GM23338 (cell line): Measurements from ENCODE around the gene ABL1. TPM values are rescaled to one million over a fixed set of nuclear protein-coding genes. Genes with fewer than 3 reads are reported as not detected.

Source experiments
- ATAC-seq: fragments of 200-7000 bp; cut with Tn5 transposase; 3 replicates; pipeline ENCODE4 v1.9.1; 2020
- DNase-seq: peaks from one replicate; pipeline ENCODE4 v3.0.0-alpha.2; 2015; ENCODE audit warnings: low spot score
- H2AFZ ChIP-seq: fragments of 200-600 bp; sonication (generic); 2 replicates; pipeline ENCODE4 v1.8.0; 2016; ENCODE audit warnings: antibody characterized with exemption, mild to moderate bottlenecking, moderate library complexity
- H3F3A ChIP-seq: fragments of 200-600 bp; sonication (generic); replicated peaks from 2 replicates; pipeline ENCODE4 v1.8.0; 2017; ENCODE audit warnings: antibody characterized with exemption, mixed run types, low read depth
- H3K27ac ChIP-seq: fragments of 200-600 bp; sonication (generic); 2 replicates; pipeline ENCODE4 v1.6.1; 2016; ENCODE audit warnings: low read depth
- H3K27me3 ChIP-seq: fragments of 200-600 bp; sonication (generic); 2 replicates; pipeline ENCODE4 v1.8.0; 2016; ENCODE audit warnings: mild to moderate bottlenecking, mixed run types, moderate library complexity; ENCODE audit not compliant: insufficient read depth
- H3K36me3 ChIP-seq: fragments of 200-600 bp; sonication (generic); 2 replicates; pipeline ENCODE4 v1.8.0; 2016; ENCODE audit warnings: mild to moderate bottlenecking; ENCODE audit not compliant: insufficient read depth
- H3K4me1 ChIP-seq: fragments of 200-600 bp; sonication (generic); 2 replicates; pipeline ENCODE4 v1.8.0; 2016; ENCODE audit warnings: mild to moderate bottlenecking, moderate library complexity; ENCODE audit not compliant: insufficient read depth
- H3K4me2 ChIP-seq: fragments of 200-600 bp; sonication (generic); 2 replicates; pipeline ENCODE4 v1.7.1; 2017; ENCODE audit warnings: mixed run types
- H3K4me3 ChIP-seq: fragments of 200-600 bp; sonication (generic); 2 replicates; pipeline ENCODE4 v1.6.1; 2016; ENCODE audit warnings: mixed run types
- H3K79me2 ChIP-seq: fragments of 200-600 bp; sonication (generic); replicated peaks from 2 replicates; pipeline ENCODE4 v1.8.0; 2017; ENCODE audit warnings: mild to moderate bottlenecking; ENCODE audit not compliant: insufficient read depth
- H3K9me2 ChIP-seq: fragments of 200-600 bp; sonication (generic); 2 replicates; pipeline ENCODE4 v1.8.0; 2017; ENCODE audit not compliant: insufficient read depth
- H4K20me1 ChIP-seq: fragments of 200-600 bp; sonication (generic); replicated peaks from 2 replicates; pipeline ENCODE4 v1.8.0; 2017; ENCODE audit warnings: mild to moderate bottlenecking; ENCODE audit not compliant: insufficient read depth
- H3K27ac Mint-ChIP-seq: 2 replicates; pipeline ENCODE4 v1.8.0; 2020; ENCODE audit warnings: inconsistent platforms, mild to moderate bottlenecking, moderate library complexity, mixed read lengths
- H3K27me3 Mint-ChIP-seq: 3 replicates; pipeline ENCODE4 v1.8.0; 2022; ENCODE audit warnings: low read depth, mild to moderate bottlenecking, moderate library complexity, mixed read lengths, inconsistent platforms; ENCODE audit not compliant: insufficient read depth, poor library complexity
- H3K36me3 Mint-ChIP-seq: 3 replicates; pipeline ENCODE4 v1.8.0; 2021; ENCODE audit warnings: low read depth, mild to moderate bottlenecking, inconsistent platforms, moderate library complexity, mixed read lengths
- H3K4me1 Mint-ChIP-seq: 3 replicates; pipeline ENCODE4 v1.8.0; 2020; ENCODE audit warnings: mild to moderate bottlenecking, inconsistent platforms, mixed read lengths
- H3K4me3 Mint-ChIP-seq: 3 replicates; pipeline ENCODE4 v1.8.0; 2021; ENCODE audit warnings: moderate library complexity, mild to moderate bottlenecking, inconsistent platforms, mixed read lengths
- H3K9me3 Mint-ChIP-seq: 3 replicates; pipeline ENCODE4 v1.8.0; 2020; ENCODE audit warnings: moderate library complexity, mild to moderate bottlenecking, inconsistent platforms, mixed read lengths
- CREB1 ChIP-seq: fragments of 250-450 bp; sonication (Bioruptor Pico); IDR thresholded peaks from 2 replicates; pipeline ENCODE4 v1.5.0; 2020; ENCODE audit warnings: low read depth, mild to moderate bottlenecking, moderate library complexity
- EZH2 ChIP-seq: fragments of 200-600 bp; sonication (generic); IDR thresholded peaks from one replicate; pipeline ENCODE4 v1.8.0; 2017; ENCODE audit warnings: antibody characterized with exemption, mild to moderate bottlenecking, low read depth; ENCODE audit not compliant: unreplicated experiment
- NANOG ChIP-seq: IDR thresholded peaks from 2 replicates; pipeline ENCODE4 v1.6.1; 2016; ENCODE audit warnings: antibody characterized with exemption, borderline replicate concordance
- POLR2AphosphoS5 ChIP-seq: IDR thresholded peaks from 2 replicates; pipeline ENCODE4 v1.6.1; 2016; ENCODE audit warnings: antibody characterized with exemption, low read depth
- STAT1 ChIP-seq: IDR thresholded peaks from one replicate; pipeline ENCODE4 v1.6.1; 2016; ENCODE audit warnings: antibody characterized with exemption; ENCODE audit not compliant: unreplicated experiment
- ZNF331 ChIP-seq: fragments of 250-450 bp; sonication (Bioruptor Pico); IDR thresholded peaks from 2 replicates; pipeline ENCODE4 v1.5.0; 2020; ENCODE audit warnings: low read depth, mild to moderate bottlenecking, moderate library complexity
- polyA plus RNA-seq: library from polyadenylated mRNA; unstranded; fragments of >200 nt; fragmentation: Nextera tagmentation; extraction: Ambion mirVana; gene quantifications from 2 replicates; pipeline ENCODE4 v1.2.1, GENCODE V29; 2016
- total RNA-seq: library from RNA; depleted of rRNA; stranded (reverse); fragments of >200 nt; shearing (Covaris generic); gene quantifications from 2 replicates; pipeline ENCODE4 v1.2.3, GENCODE V29; 2014
- TF ChIP-seq, protein P1 (sequence below): IDR thresholded peaks from one replicate; pipeline ENCODE4 v1.6.1; 2018; ENCODE audit warnings: antibody characterized with exemption; ENCODE audit not compliant: unreplicated experiment
- TF ChIP-seq, protein P2 (sequence below): fragments of 250-450 bp; sonication (Bioruptor Pico); IDR thresholded peaks from 2 replicates; pipeline ENCODE4 v1.5.0; 2020; ENCODE audit warnings: mild to moderate bottlenecking, moderate library complexity

ABL1 gene
- total and polyA plus RNA-seq, 2 experiments from 2014 or later: 20.7 to 85.1 TPM

DNA sequence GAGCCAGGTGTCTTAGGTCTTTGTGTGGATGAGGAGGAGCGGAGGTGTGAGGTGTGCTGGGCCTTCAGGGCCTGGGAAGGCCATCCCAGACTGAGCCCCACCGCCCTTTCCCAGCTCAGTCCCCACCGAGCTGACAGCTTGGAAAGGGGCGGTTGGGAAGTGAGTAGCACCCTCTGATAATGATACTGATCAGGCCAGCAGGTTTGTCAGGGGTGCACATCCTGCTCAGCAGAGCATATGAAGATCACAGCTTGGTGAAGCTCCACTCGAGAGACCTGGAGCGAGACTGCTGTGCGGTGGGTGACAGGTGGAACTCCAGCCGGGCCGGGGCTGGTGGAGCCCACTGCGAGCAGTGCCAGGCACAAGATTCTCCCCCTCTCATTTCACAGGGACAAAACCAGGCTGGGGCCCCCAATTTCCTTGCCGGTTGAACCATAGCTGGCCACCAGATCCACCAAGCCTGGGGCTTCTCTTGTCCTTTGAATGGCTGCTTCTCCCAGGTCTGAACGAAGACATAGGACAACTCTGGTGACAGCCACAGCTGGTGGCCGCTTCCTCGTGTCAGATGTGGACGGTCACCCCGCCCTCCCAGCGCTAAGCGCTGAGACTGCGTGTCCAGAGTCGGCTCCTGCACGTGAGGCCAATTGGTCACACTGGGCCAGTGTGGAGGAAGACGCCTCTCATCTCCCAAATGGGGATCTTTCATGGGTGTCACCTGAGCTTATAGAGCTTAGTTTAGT, 53.3 kb downstream of the ABL1 start:
- Mint-ChIP-seq H3K36me3 (peaks cover 42% of the 10 kb centered on the region), H3K27me3 (peaks cover 9% of the 10 kb centered on the region), H3K27ac (no peak overlapping the region), H3K4me1 (peaks cover 7% of the 10 kb centered on the region; the same call in 1 of the 3 replicates), H3K4me3 (no peak overlapping the region), H3K9me3 (no peaks in the 10 kb centered on the region)
- H3K4me3 ChIP-seq: no peak overlapping the region
- H3K27ac ChIP-seq: peak overlapping the region; percentile 45; the same call in 1 of the 2 replicates
- peaks cover 21% of the 10 kb centered on the region; the same call in 1 of the 2 replicates for H3K36me3 ChIP-seq
- no peak overlapping the region for H3K4me2 ChIP-seq
- no peak for DNase-seq
- no peaks in the 10 kb centered on the region; the same call in 1 of the 2 replicates for H4K20me1 ChIP-seq
- no peaks in the 10 kb centered on the region for H3K9me2 ChIP-seq
- H3K4me1 ChIP-seq: no peaks in the 10 kb centered on the region
- H3K79me2 ChIP-seq: no peaks in the 10 kb centered on the region
- H3F3A ChIP-seq: no peaks in the 10 kb centered on the region
- TF ChIP-seq CREB1 (CRISPR knock-in tag): no peak
- TF ChIP-seq, protein P1, sequence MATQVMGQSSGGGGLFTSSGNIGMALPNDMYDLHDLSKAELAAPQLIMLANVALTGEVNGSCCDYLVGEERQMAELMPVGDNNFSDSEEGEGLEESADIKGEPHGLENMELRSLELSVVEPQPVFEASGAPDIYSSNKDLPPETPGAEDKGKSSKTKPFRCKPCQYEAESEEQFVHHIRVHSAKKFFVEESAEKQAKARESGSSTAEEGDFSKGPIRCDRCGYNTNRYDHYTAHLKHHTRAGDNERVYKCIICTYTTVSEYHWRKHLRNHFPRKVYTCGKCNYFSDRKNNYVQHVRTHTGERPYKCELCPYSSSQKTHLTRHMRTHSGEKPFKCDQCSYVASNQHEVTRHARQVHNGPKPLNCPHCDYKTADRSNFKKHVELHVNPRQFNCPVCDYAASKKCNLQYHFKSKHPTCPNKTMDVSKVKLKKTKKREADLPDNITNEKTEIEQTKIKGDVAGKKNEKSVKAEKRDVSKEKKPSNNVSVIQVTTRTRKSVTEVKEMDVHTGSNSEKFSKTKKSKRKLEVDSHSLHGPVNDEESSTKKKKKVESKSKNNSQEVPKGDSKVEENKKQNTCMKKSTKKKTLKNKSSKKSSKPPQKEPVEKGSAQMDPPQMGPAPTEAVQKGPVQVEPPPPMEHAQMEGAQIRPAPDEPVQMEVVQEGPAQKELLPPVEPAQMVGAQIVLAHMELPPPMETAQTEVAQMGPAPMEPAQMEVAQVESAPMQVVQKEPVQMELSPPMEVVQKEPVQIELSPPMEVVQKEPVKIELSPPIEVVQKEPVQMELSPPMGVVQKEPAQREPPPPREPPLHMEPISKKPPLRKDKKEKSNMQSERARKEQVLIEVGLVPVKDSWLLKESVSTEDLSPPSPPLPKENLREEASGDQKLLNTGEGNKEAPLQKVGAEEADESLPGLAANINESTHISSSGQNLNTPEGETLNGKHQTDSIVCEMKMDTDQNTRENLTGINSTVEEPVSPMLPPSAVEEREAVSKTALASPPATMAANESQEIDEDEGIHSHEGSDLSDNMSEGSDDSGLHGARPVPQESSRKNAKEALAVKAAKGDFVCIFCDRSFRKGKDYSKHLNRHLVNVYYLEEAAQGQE: no peak
- TF ChIP-seq POLR2AphosphoS5: no peak
- no peaks in the 10 kb centered on the region for H3K27me3 ChIP-seq
- no peak overlapping the region for H2AFZ ChIP-seq
- no peak for ATAC-seq

DNA sequence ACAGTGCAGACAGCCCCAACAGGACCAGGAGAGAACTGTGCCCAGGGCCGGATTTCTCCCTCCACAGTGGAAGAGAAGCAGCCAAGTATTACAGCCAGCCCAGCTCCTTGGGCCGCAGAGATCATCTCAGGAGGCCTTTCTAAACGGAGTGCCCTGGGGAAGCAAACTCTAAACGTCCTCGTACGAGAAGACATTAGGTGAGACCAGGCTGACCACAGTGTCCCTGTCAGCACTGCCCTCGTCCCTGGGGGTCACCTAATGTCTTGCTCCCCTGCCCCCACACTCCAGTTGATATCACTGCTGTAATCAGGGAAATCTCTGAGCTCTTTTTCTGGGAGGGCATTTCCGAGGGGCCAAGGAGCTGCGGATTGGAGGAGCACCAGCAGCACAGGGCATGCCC, 55.1 kb downstream of the ABL1 start:
- no peak overlapping the region for H3K27ac ChIP-seq
- H3K27me3 ChIP-seq: no peaks in the 10 kb centered on the region
- DNase-seq (no peak), ATAC-seq (no peak)
- no peak overlapping the region for H3K4me3 Mint-ChIP-seq
- H3K4me1 Mint-ChIP-seq: peaks cover 6% of the 10 kb centered on the region; the same call in 2 of the 3 replicates
- no peak overlapping the region for H3K4me2 ChIP-seq
- H3K27ac Mint-ChIP-seq: no peak overlapping the region
- peaks cover 11% of the 10 kb centered on the region; the same call in 1 of the 2 replicates for H3K36me3 ChIP-seq
- H3K4me3 ChIP-seq: no peak overlapping the region
- H4K20me1 ChIP-seq: no peaks in the 10 kb centered on the region; the same call in 1 of the 2 replicates
- H3K79me2 ChIP-seq: no peaks in the 10 kb centered on the region
- no peak overlapping the region for H2AFZ ChIP-seq
- peaks cover 16% of the 10 kb centered on the region for H3K27me3 Mint-ChIP-seq
- H3K9me2 ChIP-seq: no peaks in the 10 kb centered on the region
- H3K36me3 Mint-ChIP-seq: peaks cover 29% of the 10 kb centered on the region
- H3K9me3 Mint-ChIP-seq: no peaks in the 10 kb centered on the region
- no peaks in the 10 kb centered on the region for H3K4me1 ChIP-seq
- TF ChIP-seq EZH2 (no peak), NANOG (no peak), ZNF331 (CRISPR knock-in tag) (no peak), CREB1 (CRISPR knock-in tag) (no peak), STAT1 (no peak)
- TF ChIP-seq, protein P2, sequence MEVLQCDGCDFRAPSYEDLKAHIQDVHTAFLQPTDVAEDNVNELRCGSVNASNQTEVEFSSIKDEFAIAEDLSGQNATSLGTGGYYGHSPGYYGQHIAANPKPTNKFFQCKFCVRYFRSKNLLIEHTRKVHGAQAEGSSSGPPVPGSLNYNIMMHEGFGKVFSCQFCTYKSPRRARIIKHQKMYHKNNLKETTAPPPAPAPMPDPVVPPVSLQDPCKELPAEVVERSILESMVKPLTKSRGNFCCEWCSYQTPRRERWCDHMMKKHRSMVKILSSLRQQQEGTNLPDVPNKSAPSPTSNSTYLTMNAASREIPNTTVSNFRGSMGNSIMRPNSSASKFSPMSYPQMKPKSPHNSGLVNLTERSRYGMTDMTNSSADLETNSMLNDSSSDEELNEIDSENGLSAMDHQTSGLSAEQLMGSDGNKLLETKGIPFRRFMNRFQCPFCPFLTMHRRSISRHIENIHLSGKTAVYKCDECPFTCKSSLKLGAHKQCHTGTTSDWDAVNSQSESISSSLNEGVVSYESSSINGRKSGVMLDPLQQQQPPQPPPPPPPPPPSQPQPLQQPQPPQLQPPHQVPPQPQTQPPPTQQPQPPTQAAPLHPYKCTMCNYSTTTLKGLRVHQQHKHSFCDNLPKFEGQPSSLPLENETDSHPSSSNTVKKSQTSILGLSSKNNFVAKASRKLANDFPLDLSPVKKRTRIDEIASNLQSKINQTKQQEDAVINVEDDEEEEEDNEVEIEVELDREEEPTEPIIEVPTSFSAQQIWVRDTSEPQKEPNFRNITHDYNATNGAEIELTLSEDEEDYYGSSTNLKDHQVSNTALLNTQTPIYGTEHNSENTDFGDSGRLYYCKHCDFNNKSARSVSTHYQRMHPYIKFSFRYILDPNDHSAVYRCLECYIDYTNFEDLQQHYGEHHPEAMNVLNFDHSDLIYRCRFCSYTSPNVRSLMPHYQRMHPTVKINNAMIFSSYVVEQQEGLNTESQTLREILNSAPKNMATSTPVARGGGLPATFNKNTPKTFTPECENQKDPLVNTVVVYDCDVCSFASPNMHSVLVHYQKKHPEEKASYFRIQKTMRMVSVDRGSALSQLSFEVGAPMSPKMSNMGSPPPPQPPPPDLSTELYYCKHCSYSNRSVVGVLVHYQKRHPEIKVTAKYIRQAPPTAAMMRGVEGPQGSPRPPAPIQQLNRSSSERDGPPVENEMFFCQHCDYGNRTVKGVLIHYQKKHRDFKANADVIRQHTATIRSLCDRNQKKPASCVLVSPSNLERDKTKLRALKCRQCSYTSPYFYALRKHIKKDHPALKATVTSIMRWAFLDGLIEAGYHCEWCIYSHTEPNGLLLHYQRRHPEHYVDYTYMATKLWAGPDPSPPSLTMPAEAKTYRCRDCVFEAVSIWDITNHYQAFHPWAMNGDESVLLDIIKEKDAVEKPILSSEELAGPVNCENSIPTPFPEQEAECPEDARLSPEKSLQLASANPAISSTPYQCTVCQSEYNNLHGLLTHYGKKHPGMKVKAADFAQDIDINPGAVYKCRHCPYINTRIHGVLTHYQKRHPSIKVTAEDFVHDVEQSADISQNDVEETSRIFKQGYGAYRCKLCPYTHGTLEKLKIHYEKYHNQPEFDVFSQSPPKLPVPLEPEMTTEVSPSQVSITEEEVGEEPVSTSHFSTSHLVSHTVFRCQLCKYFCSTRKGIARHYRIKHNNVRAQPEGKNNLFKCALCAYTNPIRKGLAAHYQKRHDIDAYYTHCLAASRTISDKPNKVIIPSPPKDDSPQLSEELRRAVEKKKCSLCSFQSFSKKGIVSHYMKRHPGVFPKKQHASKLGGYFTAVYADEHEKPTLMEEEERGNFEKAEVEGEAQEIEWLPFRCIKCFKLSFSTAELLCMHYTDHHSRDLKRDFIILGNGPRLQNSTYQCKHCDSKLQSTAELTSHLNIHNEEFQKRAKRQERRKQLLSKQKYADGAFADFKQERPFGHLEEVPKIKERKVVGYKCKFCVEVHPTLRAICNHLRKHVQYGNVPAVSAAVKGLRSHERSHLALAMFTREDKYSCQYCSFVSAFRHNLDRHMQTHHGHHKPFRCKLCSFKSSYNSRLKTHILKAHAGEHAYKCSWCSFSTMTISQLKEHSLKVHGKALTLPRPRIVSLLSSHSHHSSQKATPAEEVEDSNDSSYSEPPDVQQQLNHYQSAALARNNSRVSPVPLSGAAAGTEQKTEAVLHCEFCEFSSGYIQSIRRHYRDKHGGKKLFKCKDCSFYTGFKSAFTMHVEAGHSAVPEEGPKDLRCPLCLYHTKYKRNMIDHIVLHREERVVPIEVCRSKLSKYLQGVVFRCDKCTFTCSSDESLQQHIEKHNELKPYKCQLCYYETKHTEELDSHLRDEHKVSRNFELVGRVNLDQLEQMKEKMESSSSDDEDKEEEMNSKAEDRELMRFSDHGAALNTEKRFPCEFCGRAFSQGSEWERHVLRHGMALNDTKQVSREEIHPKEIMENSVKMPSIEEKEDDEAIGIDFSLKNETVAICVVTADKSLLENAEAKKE (CRISPR knock-in tag): no peak
- H3F3A ChIP-seq: no peaks in the 10 kb centered on the region
